HG03521 (cell line): Measurements from ENCODE around the gene ITGBL1.

Experiments
- ATAC-seq: cut with Tn5 transposase; IDR thresholded peaks from one replicate; pipeline ENCODE4 v1.9.1; 2021; ENCODE audit warnings: mild to moderate bottlenecking, moderate library complexity; ENCODE audit not compliant: unreplicated experiment

The ITGBL1 gene

GRCh38 chr13:101624210-101624922 is 171.9 kb downstream of the ITGBL1 start:
- ATAC-seq, result no peak

- ATAC-seq, result no peak
Measured at GRCh38 chr13:101624981-101625380, 172.5 kb downstream of the ITGBL1 start.

GRCh38 chr13:101626925-101627555 is 174.6 kb downstream of the ITGBL1 start:
- peak; percentile 84 for ATAC-seq

GRCh38 chr13:101627556-101627943 is 175.1 kb downstream of the ITGBL1 start:
- ATAC-seq, result peak; percentile 48

- ATAC-seq, result no peak
Measured at GRCh38 chr13:101628900-101629299, 176.4 kb downstream of the ITGBL1 start.

GRCh38 chr13:101631395-101631794 is 178.9 kb downstream of the ITGBL1 start:
- no peak for ATAC-seq

- ATAC-seq, result no peak
Measured at GRCh38 chr13:101634142-101634541, 181.7 kb downstream of the ITGBL1 start.

- no peak for ATAC-seq
Measured at GRCh38 chr13:101639711-101640110, 187.2 kb downstream of the ITGBL1 start.

GRCh38 chr13:101640788-101641400 is 188.4 kb downstream of the ITGBL1 start:
- no peak for ATAC-seq

- ATAC-seq, result no peak
Measured at GRCh38 chr13:101645871-101646270, 193.4 kb downstream of the ITGBL1 start.

GRCh38 chr13:101647760-101648159 is 195.3 kb downstream of the ITGBL1 start:
- ATAC-seq, result no peak

- ATAC-seq, result no peak
Measured at GRCh38 chr13:101648766-101649487, 196.5 kb downstream of the ITGBL1 start.

GRCh38 chr13:101649488-101650126 is 197.1 kb downstream of the ITGBL1 start:
- no peak for ATAC-seq

- no peak for ATAC-seq
Measured at GRCh38 chr13:101654883-101655282, 202.4 kb downstream of the ITGBL1 start.

- no peak for ATAC-seq
Measured at GRCh38 chr13:101655435-101655834, 203.0 kb downstream of the ITGBL1 start.

- no peak for ATAC-seq
Measured at GRCh38 chr13:101660711-101661110, 208.2 kb downstream of the ITGBL1 start.

- ATAC-seq, result no peak
Measured at GRCh38 chr13:101661839-101662238, 209.4 kb downstream of the ITGBL1 start.

- ATAC-seq, result no peak
Measured at GRCh38 chr13:101673360-101674105, 221.1 kb downstream of the ITGBL1 start.

GRCh38 chr13:101681834-101682233 is 229.4 kb downstream of the ITGBL1 start:
- no peak for ATAC-seq

- ATAC-seq, result no peak
Measured at GRCh38 chr13:101686003-101686402, 233.5 kb downstream of the ITGBL1 start.
